Left cardiac atrium (tissue), 4 donors: Measurements from ENCODE around the gene RRP15. TPM values are rescaled to one million over a fixed set of nuclear protein-coding genes. Genes with fewer than 3 reads are reported as not detected.

ENCODE experiments used
- ATAC-seq, 2 donors: fragments of 200-7000 bp; cut with Tn5 transposase; one replicate each; pipeline ENCODE4 v1.9.1; 2020; ENCODE audit warnings: mild to moderate bottlenecking in 2 of 2, moderate library complexity in 2 of 2
- DNase-seq: peaks from one replicate; pipeline ENCODE4 v3.0.0-alpha.2; 2020
- intact Hi-C, 2 donors: fragments of 100-400 bp; cut with DNase I; formaldehyde crosslinking; loops; one replicate each; pipeline versions ENCODE4 v1.14.1 to v1.15.1; 2022 to 2023
- total RNA-seq, 2 donors: library from RNA; stranded (reverse); fragmentation: NEBNext Ultra II Directional; extraction: Animal tissue kit (Norgen Biotek cat#: 25700); gene quantifications; one replicate each; pipeline ENCODE4 v1.2.1, GENCODE V29; 2021
- donor health status: DM: no; HTN: yes; CAD: no.
- donor health status: DM: no; HTN: yes; CAD: no; lungs with severe emphysema.
- donor health status: DM: yes; HTN: yes; CAD: no.
- donor health status: Dilated cardiomyopathy.

Gene RRP15
- total RNA-seq, 2 donors from 2014 or later, result 18.5 to 25.0 TPM

DNA sequence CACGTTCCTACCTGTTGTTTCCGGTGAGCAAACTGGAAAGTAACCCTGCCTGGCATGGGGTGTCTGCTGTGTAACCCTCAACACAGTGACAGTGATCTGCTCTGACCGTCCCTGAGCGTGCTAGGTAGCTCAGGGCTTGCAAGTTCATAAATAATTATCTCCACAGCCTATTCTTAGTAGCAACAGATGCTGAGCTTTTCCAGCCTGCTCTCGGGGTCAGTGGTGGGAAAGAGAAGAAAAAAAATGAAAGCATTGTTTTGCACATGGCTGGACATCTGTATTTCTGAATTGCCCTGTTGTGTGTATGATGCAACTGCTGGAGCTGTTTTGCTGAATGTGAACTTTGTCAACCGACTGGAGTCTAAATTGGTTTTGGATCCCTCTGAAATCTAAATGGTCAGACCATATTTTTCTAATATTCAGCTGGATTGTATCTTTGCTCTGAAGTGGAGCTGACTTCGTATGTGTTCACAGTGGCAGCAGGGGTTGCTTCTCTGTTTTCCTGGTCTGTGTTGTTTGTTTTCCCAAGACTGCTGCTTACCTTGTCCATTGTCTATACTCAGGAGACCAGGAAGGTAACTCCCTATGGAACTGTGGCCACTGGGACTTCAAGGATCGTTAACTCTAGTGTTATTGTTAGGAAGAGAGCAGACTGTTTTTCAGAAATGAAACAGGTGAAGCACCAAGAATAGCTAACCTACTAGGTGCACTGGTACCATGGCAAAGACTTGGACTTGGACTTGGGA lies 87.0 kb downstream of the RRP15 start:
- ATAC-seq (peak; percentile 57 to 59), DNase-seq (no peak)
- intact Hi-C loops, result no loop called here

- intact Hi-C loops, result no loop called here
- no peak for DNase-seq
- peak; percentile 17 to 66 for ATAC-seq
Measured at GRCh38 chr1:218374401-218375353, 89.6 kb downstream of the RRP15 start.

GRCh38 chr1:218376722-218377121 lies 91.6 kb downstream of the RRP15 start:
- intact Hi-C loops, result no loop called here
- ATAC-seq (no peak), DNase-seq (no peak)

DNA sequence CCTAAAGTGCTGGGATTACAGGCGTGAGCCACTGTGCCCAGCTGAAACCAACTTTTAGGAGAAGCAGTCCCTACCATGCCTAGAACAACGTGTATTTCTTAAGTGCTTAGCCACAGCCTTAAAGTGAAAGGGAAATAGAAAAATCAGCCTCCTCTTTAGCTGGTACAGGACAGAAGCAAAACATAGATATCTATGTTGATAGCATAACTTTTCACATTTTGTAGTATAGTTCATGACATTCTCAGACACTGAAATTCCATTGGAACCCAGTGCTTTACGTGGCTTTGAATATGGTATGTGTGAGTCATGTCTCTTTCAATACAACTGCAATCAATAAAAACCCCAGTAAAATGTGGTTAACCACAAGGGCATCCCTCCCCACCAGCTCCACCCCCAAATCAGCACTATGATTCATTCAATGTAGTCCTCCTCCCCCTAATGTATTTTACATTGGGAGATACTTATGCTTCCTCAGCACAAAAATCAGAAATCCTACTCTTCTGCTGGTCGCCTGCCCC lies 92.1 kb downstream of the RRP15 start:
- ATAC-seq (peak in 1 of 2 donors; percentile 11), DNase-seq (no peak)
- intact Hi-C loops, result no loop called here

DNA sequence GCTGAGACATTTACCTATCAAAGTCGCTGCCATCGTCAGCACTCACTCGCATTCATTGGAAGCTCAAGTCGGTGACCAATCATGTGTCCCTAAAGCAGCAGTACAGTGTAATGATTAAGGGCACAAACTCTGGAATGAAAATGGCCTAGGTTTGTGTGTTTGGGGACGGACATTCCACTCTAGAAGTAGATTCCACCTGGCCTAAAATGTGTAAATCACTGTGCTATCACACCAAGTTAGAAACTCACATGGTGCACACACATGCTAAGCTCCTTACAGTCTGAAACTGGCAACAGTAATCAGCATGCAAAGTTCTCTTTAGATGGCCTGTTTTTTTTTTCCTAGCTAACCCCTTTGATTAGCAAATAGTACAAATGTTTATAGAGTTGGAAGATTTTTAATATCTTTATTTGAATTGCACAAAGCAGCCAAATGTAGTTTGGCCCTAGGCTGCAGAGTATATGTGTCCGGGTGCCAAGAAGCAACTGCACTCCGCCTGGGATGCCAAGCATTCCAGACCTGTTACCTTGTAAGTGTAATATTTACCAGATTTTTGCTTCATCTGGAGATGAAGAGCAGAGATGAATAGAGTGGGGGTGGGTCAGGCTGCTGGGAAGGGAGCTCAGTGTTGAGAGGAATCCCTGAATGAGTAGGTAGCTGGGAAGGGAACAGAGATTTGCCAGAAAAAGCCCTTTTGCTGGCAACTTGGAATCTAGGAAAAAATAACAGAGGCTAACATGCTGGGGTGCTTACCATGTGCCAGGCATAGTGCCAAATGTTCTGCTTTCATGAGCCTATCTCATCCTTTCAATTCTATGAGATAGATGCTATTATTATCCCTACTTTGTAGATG lies 95.3 kb downstream of the RRP15 start:
- intact Hi-C loops, result no loop called here
- DNase-seq, result peak; percentile 30
- peak; percentile 59 to 86 for ATAC-seq

- intact Hi-C loops, result no loop called here
- DNase-seq, result no peak
- ATAC-seq, result no peak
Measured at GRCh38 chr1:218382261-218382660, 97.2 kb downstream of the RRP15 start.

- intact Hi-C loops, result no loop called here
Measured at GRCh38 chr1:218383051-218383450, 98.0 kb downstream of the RRP15 start.

GRCh38 chr1:218383681-218384080 lies 98.6 kb downstream of the RRP15 start:
- ATAC-seq (no peak), DNase-seq (no peak)
- intact Hi-C loops, result no loop called here

More at GRCh38 chr1:218383051-218383450, 98.0 kb downstream of the RRP15 start:
- ATAC-seq (no peak), DNase-seq (no peak)

DNA sequence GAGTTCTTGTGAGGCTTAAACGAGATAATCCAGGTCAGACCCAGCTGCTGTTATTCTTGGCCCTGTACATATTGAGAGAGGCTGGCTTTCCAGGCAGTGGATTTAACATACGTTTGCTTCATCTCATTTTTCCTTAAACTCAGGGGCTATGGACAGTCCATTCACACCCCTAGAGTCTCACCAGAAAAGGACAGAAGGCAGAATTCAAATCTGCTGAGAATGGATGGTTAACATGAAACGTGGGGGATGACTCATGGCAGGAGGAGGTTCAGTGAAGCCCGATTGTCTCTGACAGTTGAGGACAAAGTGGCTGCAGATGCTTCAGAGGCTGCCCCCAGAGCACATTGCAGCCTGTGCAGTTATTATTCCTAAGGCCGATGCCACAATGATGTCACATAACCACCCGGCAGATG lies 99.5 kb downstream of the RRP15 start:
- DNase-seq, result no peak
- intact Hi-C loops, result no loop called here
- peak; percentile 3 to 22 for ATAC-seq

Other genes starting within 250 kb of the RRP15 start
- gene TGFB2, start 60.0 kb downstream of the RRP15 start, total RNA-seq, result 1 to 10 TPM; 2.7 to 4.0 TPM